Fibroblast of peridontal ligament (primary cell): ENCODE results near the gene C11orf52.

ENCODE experiments used
- DNase-seq: peaks from one replicate; pipeline ENCODE4 v3.0.0-alpha.2; 2010; ENCODE audit errors: extremely low read depth

C11orf52 gene

DNA sequence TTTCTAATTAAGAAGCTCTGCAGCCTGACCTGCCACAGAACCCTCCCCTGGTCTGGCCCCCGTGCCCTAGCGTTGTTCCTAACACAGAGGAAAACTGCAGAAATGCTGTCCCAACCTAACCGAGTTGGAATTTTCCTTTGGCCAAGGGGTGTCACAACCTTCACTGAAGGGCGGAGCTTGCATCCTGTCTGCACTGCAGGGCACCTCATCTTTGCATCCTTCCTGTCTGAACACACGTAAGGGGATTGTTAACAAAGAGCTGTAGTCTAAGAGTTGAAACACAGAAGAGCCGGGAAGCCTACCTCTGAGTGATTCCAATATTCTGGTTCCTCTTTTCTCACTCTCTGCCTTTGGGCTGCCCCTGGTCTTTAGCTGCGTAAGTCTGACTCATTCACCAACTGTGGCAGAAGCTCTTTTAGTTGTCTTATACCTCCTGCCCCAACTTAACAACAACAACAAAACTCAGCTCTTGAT, 20.0 kb downstream of the C11orf52 start:
- peak; percentile 51 for DNase-seq

GRCh38 chr11:111939836-111940604, 21.3 kb downstream of the C11orf52 start:
- peak; percentile 82 for DNase-seq

DNA sequence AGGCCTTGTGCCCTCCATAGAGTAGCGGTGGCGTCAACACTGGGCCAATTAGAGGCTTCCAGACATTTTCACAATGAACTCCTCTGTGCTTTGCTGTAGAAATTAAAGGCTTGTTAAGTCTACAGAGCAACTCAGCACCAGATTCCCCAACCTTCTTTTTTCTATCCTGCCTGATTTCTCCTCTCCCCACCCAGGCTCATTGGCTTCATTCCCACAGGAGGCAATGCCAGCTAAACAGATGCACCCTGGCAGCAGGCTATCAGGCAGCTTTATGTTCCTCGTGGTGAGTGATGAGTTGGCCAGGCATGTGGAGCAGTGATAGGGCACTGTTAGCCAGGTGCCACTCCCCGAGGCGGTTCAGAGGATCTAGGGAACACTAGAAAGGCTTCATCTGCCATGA, 23.2 kb downstream of the C11orf52 start:
- no peak for DNase-seq

- DNase-seq, result no peak
Observed at GRCh38 chr11:111942829-111943228, 24.1 kb downstream of the C11orf52 start.

- DNase-seq, result peak; percentile 77
Observed at GRCh38 chr11:111944139-111944538, 25.4 kb downstream of the C11orf52 start.

DNA sequence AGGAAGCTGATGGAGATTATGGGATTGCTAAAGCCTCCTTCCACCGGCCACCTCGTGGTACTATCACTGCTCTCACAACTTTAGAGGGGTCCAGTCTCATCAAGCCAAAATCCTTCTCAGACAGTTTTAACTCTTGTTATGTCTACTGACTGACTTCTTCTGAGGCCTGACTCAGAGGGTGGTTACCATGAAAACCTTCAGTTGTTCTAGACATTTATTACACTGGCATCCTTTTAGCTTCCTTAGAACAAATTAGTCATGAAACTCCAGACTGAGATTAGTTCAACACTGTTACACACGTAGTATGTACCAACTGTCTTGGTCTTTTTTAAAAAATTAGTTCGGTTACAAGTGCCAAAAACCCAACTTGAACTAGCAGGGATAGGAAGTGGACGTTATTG, 25.9 kb downstream of the C11orf52 start:
- peak; percentile 70 for DNase-seq

GRCh38 chr11:111945198-111945597, 26.5 kb downstream of the C11orf52 start:
- DNase-seq, result no peak

GRCh38 chr11:111946499-111946898, 27.8 kb downstream of the C11orf52 start:
- no peak for DNase-seq

GRCh38 chr11:111947143-111947542, 28.4 kb downstream of the C11orf52 start:
- no peak for DNase-seq

DNA sequence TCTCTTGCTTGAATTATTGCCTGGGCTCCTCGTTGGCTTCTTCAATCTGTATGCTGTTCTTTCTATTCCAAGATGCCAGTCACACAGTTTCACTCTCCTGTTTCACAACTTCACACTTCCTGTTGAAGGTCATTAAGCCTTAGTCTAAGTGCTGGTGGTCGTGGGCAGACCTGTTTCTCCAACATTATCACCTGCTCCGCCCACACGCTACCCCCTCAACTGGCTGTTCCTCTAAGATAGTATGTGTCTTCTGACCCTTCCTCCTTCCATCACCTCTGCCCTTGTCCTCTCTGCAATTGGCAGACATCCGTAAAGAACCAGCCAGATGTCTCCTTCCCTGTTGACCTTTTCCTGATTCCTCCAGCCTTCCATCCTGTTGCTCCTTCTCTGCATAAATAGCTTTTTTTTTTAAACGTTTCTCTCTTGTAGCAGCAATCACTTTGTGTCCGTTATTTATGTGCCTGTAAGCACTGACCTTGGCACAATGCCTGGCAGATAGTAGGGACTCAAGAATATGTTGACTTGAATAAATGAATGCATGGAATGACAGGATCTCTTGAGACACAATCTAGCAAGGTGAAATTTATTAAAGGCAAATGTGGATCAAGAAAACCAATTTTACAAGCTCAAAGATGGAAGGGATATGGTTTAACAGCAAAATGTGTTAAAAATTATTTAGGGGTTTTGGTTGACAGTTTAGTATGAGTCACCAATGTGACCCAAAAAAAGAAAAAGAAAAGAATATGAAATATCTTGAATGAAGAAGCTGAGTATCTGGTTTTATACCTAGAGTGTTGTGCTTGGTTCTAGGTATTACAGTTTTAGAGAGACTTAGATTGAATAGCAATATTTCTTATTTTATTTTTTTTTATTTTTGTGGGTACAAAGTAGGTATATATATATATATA, 31.1 kb downstream of the C11orf52 start:
- DNase-seq, result no peak

GRCh38 chr11:111951565-111951964, 32.9 kb downstream of the C11orf52 start:
- no peak for DNase-seq

DNA sequence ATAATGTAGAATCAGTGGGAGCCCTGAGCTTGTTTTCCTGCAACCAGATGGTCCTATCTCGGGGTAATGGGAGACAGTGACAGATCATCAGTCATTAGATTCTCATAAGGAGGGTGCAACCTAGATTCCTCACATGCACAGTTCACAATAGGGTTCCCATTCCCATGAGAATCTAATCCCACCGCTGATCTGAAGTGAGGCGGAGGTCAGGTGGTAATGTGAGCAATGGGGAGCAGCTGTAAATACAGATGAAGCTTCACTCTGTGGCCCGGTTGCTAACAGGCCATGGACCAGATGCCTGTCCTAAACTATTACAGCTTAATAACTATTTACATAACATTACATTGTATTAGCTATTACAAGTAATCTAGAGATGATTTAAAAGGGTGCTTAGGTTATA, 35.4 kb downstream of the C11orf52 start:
- DNase-seq, result no peak

DNA sequence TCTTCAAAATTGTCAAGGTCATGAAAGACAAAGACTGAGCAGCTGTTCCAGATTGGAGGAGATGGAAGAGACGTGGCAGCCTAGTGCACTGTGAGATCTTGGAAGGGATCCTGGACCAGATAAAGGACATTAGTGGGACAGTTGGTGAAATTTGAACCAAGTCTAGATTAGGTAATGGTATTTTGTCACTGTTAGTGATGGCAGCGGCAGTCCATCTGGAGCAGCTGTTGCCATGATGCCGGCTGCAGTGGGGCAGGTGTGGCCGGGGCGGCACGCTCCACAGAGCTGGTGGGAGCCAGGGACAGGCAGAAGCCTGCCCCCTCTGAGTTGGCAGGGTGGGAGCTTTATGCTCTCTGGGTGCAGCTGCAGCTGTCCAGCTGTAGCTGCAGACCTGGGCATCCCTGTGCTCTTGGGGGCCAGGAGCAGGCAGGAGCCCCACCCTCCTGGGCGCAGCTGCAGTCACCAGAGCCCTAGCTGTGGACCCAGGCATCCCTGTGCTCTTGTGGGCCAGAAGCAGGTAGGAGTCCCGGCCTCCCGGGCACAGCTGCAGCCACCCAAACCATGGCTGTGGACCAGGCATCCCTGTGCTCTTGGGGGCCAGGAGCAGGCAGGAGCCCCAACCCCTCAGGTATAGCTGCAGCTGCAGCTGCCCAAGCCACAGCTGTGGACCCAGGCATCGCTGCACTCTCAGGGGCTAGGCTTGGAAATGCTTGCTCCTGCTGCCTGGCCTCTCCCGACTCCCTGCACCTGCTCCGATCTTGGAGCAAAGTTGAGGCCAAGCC, 39.1 kb downstream of the C11orf52 start:
- no peak for DNase-seq

DNA sequence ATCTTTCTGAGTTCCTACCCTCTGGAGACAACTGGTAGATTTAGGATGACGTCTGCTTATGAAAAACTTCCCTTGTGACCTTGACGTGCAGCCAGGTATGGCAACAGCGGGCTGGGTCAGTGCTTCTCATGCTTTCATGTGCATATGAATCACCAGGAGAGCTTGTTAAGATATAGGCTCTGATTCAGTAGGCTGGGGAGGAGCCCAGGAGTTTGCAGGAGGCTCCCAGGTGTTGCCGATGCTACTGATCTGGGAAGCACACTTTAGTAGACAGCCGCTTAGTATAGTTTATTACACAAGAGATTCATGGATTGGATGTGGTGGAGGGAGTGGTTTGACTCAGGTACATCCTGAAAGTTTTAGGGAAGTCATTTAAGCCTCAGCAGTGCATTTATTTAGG, 42.2 kb downstream of the C11orf52 start:
- DNase-seq, result no peak

- no peak for DNase-seq
Observed at GRCh38 chr11:111961389-111962300, 42.9 kb downstream of the C11orf52 start.

- DNase-seq, result peak; percentile 66
Observed at GRCh38 chr11:111963931-111964340, 45.2 kb downstream of the C11orf52 start.

- DNase-seq, result no peak
Observed at GRCh38 chr11:111966678-111967077, 48.0 kb downstream of the C11orf52 start.

GRCh38 chr11:111967649-111968048, 48.9 kb downstream of the C11orf52 start:
- DNase-seq, result no peak

- no peak for DNase-seq
Observed at GRCh38 chr11:111969344-111969743, 50.6 kb downstream of the C11orf52 start.

- DNase-seq, result no peak
Observed at GRCh38 chr11:111974446-111974845, 55.7 kb downstream of the C11orf52 start.
